IMR-90 (cell line): ENCODE measurements around the gene ADH1A. TPM values are rescaled to one million over a fixed set of nuclear protein-coding genes. Genes with fewer than 3 reads are reported as not detected.

Source experiments
- ATAC-seq: fragments of 200-7000 bp; cut with Tn5 transposase; 2 replicates; pipeline ENCODE4 v1.9.1; 2020; ENCODE audit warnings: low read depth, mild to moderate bottlenecking, moderate library complexity
- BruUV-seq: library from RNA; stranded (reverse); fragments of 400-500 nt; replicated peaks from 2 replicates; lab custom pipeline; 2021; lab: Mats Ljungman, UMichigan
- CTCF ChIA-PET: fragments of 300-600 bp; formaldehyde crosslinking; extraction: SDS; loops from one replicate; lab custom pipeline; 2021; ENCODE audit warnings: antibody characterized with exemption; lab: Yijun Ruan, JAX
- POLR2A ChIA-PET: fragments of 300-600 bp; sonication (Branson Sonifier 250); formaldehyde crosslinking; loops from one replicate; lab custom pipeline; 2022; ENCODE audit warnings: antibody characterized with exemption; ENCODE audit not compliant: unreplicated experiment; lab: Charles Lee
- DNase-seq: peaks from one replicate; pipeline ENCODE4 v3.0.0; 2013
- H2AFZ ChIP-seq: replicated peaks from 2 replicates; pipeline ENCODE3; 2013; ENCODE audit warnings: low read length, mild to moderate bottlenecking; ENCODE audit not compliant: poor library complexity
- H2AK5ac ChIP-seq: 2 replicates; pipeline ENCODE4 v1.6.1; 2013; ENCODE audit warnings: low read depth, low read length, inconsistent platforms
- H2AK9ac ChIP-seq: replicated peaks from 2 replicates; pipeline ENCODE3; 2013; ENCODE audit warnings: mild to moderate bottlenecking, low read depth, low read length, moderate library complexity; ENCODE audit not compliant: poor library complexity
- H2BK120ac ChIP-seq: 2 replicates; pipeline ENCODE4 v1.6.1; 2013; ENCODE audit warnings: low read depth, low read length, inconsistent platforms
- H2BK15ac ChIP-seq: 3 replicates; pipeline ENCODE4 v1.6.1; 2013; ENCODE audit warnings: low read depth, low read length, inconsistent platforms
- H2BK20ac ChIP-seq: 2 replicates; pipeline ENCODE4 v1.6.1; 2013; ENCODE audit warnings: low read depth, mild to moderate bottlenecking, inconsistent platforms, low read length, moderate library complexity
- H2BK5ac ChIP-seq: 2 replicates; pipeline ENCODE4 v1.6.1; 2013; ENCODE audit warnings: mild to moderate bottlenecking, low read depth, low read length, inconsistent platforms; ENCODE audit not compliant: poor library complexity, severe bottlenecking
- H3K14ac ChIP-seq: replicated peaks from 2 replicates; pipeline ENCODE4 v1.6.1; 2013; ENCODE audit warnings: low read depth, low read length, inconsistent platforms
- H3K18ac ChIP-seq: 2 replicates; pipeline ENCODE4 v1.6.1; 2013; ENCODE audit warnings: low read depth, low read length, control low read depth
- H3K23ac ChIP-seq: 2 replicates; pipeline ENCODE4 v1.6.1; 2013; ENCODE audit warnings: low read depth, low read length, inconsistent platforms
- H3K27ac ChIP-seq: 2 replicates; pipeline ENCODE4 v1.5.1; 2013; ENCODE audit warnings: mild to moderate bottlenecking, control low read depth, low read length; ENCODE audit not compliant: insufficient read depth
- H3K27me3 ChIP-seq: 2 replicates; pipeline ENCODE4 v1.6.1; 2013; ENCODE audit warnings: low read length; ENCODE audit not compliant: control insufficient read depth, insufficient read depth
- H3K36me3 ChIP-seq: 2 replicates; pipeline ENCODE4 v1.6.1; 2013; ENCODE audit warnings: low read length, mixed read lengths; ENCODE audit not compliant: control insufficient read depth, insufficient read depth
- H3K4ac ChIP-seq: 2 replicates; pipeline ENCODE4 v1.6.1; 2013; ENCODE audit warnings: low read depth, low read length, inconsistent platforms
- H3K4me1 ChIP-seq: 2 replicates; pipeline ENCODE4 v1.6.1; 2013; ENCODE audit warnings: low read length, mixed read lengths; ENCODE audit not compliant: control insufficient read depth, insufficient read depth
- H3K4me2 ChIP-seq: 2 replicates; pipeline ENCODE4 v1.6.1; 2013; ENCODE audit warnings: low read depth, mild to moderate bottlenecking, control low read depth, low read length, moderate library complexity
- H3K4me3 ChIP-seq: 2 replicates; pipeline ENCODE4 v1.5.1; 2013; ENCODE audit warnings: low read depth, mild to moderate bottlenecking, control low read depth, low read length, moderate library complexity; ENCODE audit not compliant: insufficient read depth
- H3K56ac ChIP-seq: 2 replicates; pipeline ENCODE4 v1.6.1; 2013; ENCODE audit warnings: low read length, inconsistent platforms; ENCODE audit not compliant: insufficient read depth; ENCODE audit errors: extremely low read depth
- H3K79me1 ChIP-seq, 2 experiments: 2 replicates each; pipeline ENCODE4 v1.6.1; 2013; ENCODE audit warnings: low read length in 2 of 2, inconsistent platforms in 1 of 2, low read depth in 1 of 2
- H3K9ac ChIP-seq: 2 replicates; pipeline ENCODE4 v1.6.1; 2013; ENCODE audit warnings: low read depth, low read length, control low read depth
- H3K9me1 ChIP-seq: 2 replicates; pipeline ENCODE4 v1.6.1; 2013; ENCODE audit warnings: low read length, inconsistent platforms; ENCODE audit not compliant: insufficient read depth
- H3K9me3 ChIP-seq: 2 replicates; pipeline ENCODE4 v1.6.1; 2013; ENCODE audit warnings: low read length; ENCODE audit not compliant: control insufficient read depth, insufficient read depth
- H4K20me1 ChIP-seq: 2 replicates; pipeline ENCODE4 v1.6.1; 2013; ENCODE audit warnings: low read length, inconsistent platforms; ENCODE audit not compliant: insufficient read depth
- H4K5ac ChIP-seq: 2 replicates; pipeline ENCODE4 v1.6.1; 2013; ENCODE audit warnings: mild to moderate bottlenecking, low read depth, low read length, control low read depth
- H4K8ac ChIP-seq, 2 experiments: 2 replicates each; pipeline ENCODE4 v1.6.1; 2013; ENCODE audit warnings: low read depth in 2 of 2, low read length in 2 of 2, control low read depth in 1 of 2, inconsistent platforms in 1 of 2
- H4K91ac ChIP-seq: 2 replicates; pipeline ENCODE4 v1.6.1; 2013; ENCODE audit warnings: low read depth, low read length, inconsistent platforms; ENCODE audit not compliant: insufficient read depth
- BHLHE40 ChIP-seq: fragments of 150-350 bp; IDR thresholded peaks from 2 replicates; pipeline ENCODE4 v1.6.1; 2016; ENCODE audit warnings: mild to moderate bottlenecking, low read depth, low read length
- CEBPB ChIP-seq: IDR thresholded peaks from 2 replicates; pipeline ENCODE4 v1.6.1; 2012; ENCODE audit warnings: low read depth, low read length, improper control_type of control experiment
- CHD1 ChIP-seq: IDR thresholded peaks from 2 replicates; pipeline ENCODE4 v1.6.1; 2012; ENCODE audit warnings: low read depth, low read length, improper control_type of control experiment
- ELK1 ChIP-seq: fragments of 150-350 bp; IDR thresholded peaks from 2 replicates; pipeline ENCODE4 v1.6.1; 2016; ENCODE audit warnings: low read depth, mild to moderate bottlenecking, low read length, moderate library complexity, borderline replicate concordance
- POLR2A ChIP-seq: IDR thresholded peaks from 2 replicates; pipeline ENCODE4 v1.6.1; 2012; ENCODE audit warnings: mild to moderate bottlenecking, low read depth, low read length
- RAD21 ChIP-seq: IDR thresholded peaks from 2 replicates; pipeline ENCODE4 v1.6.1; 2012; ENCODE audit warnings: low read length, improper control_type of control experiment
- RCOR1 ChIP-seq: IDR thresholded peaks from 2 replicates; pipeline ENCODE4 v1.6.1; 2012; ENCODE audit warnings: mild to moderate bottlenecking, low read length, improper control_type of control experiment; ENCODE audit not compliant: insufficient replicate concordance
- USF2 ChIP-seq: fragments of 150-350 bp; IDR thresholded peaks from 2 replicates; pipeline ENCODE4 v1.6.1; 2017; ENCODE audit warnings: mild to moderate bottlenecking, antibody characterized with exemption, low read length, low read depth
- WGBS, 2 experiments: methylation state at CpG; one replicate each; pipeline versions ENCODE4 v1.1.5 to v1.1.7; 2013; ENCODE audit warnings: missing lambda C conversion rate in 2 of 2; ENCODE audit not compliant: insufficient read length in 1 of 2; ENCODE audit errors: extremely low coverage in 2 of 2; 5-methylcytosine and 5-hydroxymethylcytosine counted together
- dilution Hi-C: fragments of 300-500 bp; cut with HindIII; formaldehyde crosslinking; loops from one replicate; pipeline ENCODE4 v1.14.3; 2018; ENCODE audit warnings: low sequenced_read_pairs; ENCODE audit not compliant: unreplicated experiment
- in situ Hi-C: fragments of 300-500 bp; cut with MboI; formaldehyde crosslinking; loops from 3 replicates; pipeline ENCODE4 v1.14.3; 2019; ENCODE audit warnings: low sequenced_read_pairs, inconsistent platforms, mixed read lengths
- intact Hi-C: fragments of 100-400 bp; cut with micrococcal nuclease; formaldehyde crosslinking; loops from 2 replicates; pipeline ENCODE4 v1.10.0; 2022
- polyA plus RNA-seq, 3 experiments: library from polyadenylated mRNA; depleted of rRNA; stranded (reverse); fragments of >200 nt; gene quantifications; 2 replicates each; pipeline ENCODE4 v1.2.3, GENCODE V29; 2012; ENCODE audit warnings: low replicate concordance in 1 of 3
- total RNA-seq: library from RNA; depleted of rRNA; stranded (reverse); fragments of >200 nt; gene quantifications from 2 replicates; pipeline ENCODE4 v1.2.3, GENCODE V29; 2012

Gene ADH1A
- total and polyA plus RNA-seq, 2 of the 4 experiments (the other 2 are of a cell fraction), result not detected

GRCh38 chr4:99324979-99325378 is 34.2 kb upstream of the ADH1A start:
- in situ Hi-C loops, result no loop called here
- Histone ChIP-seq H4K8ac (no peak overlapping the region), H3K23ac (no peak overlapping the region), H3K9me1 (no peaks in the 10 kb centered on the region), H4K20me1 (no peaks in the 10 kb centered on the region), H3K36me3 (no peaks in the 10 kb centered on the region), H3K9me3 (peaks cover 8% of the 10 kb centered on the region; the same call in 1 of the 2 replicates), H3K18ac (no peak overlapping the region; the same call in 1 of the 2 replicates), H3K56ac (no peak overlapping the region), H4K91ac (no peak overlapping the region), H3K14ac (no peak overlapping the region), H2BK15ac (no peak overlapping the region), H3K79me1 (no peaks in the 10 kb centered on the region), H3K27me3 (no peaks in the 10 kb centered on the region), H3K27ac (no peak overlapping the region; the same call in 1 of the 2 replicates), H3K4me2 (peak overlapping the region; percentile 25; the same call in 1 of the 2 replicates), H3K9ac (no peak overlapping the region), H2AFZ (no peak overlapping the region), H2AK5ac (no peak overlapping the region), H2BK20ac (no peak overlapping the region), H4K5ac (no peak overlapping the region), H3K4me3 (no peak overlapping the region), H3K4me1 (peaks cover 9% of the 10 kb centered on the region; the same call in 1 of the 2 replicates), H3K4ac (no peak overlapping the region), H2BK120ac (no peak overlapping the region), H2BK5ac (peak overlapping the region; percentile 82), H2AK9ac (no peak overlapping the region)
- no TSS peak for BruUV-seq
- peak; percentile 81 for ATAC-seq
- CTCF ChIA-PET, result no interaction called here
- dilution Hi-C loops, result no loop called here
- no peak for TF ChIP-seq RAD21
- no peak for TF ChIP-seq POLR2A
- no peak for TF ChIP-seq ELK1
- no peak for TF ChIP-seq BHLHE40
- TF ChIP-seq RCOR1, result no peak
- peak; percentile 72 for TF ChIP-seq CEBPB
- no peak for TF ChIP-seq USF2
- no peak for TF ChIP-seq CHD1
- no CpG with 5 or more reads among the region's 3 CpGs for WGBS, 2 experiments
- intact Hi-C loops, result loop anchor here (2.0 to 5.0 kb wide), 2 partner anchors 57 to 78 kb away; no protein-coding TSS in a partner anchor
- POLR2A ChIA-PET, result no interaction called here
- peak; percentile 83 for DNase-seq
